Endothelial cell of umbilical vein (primary cell): ENCODE results near the gene ATP9B. TPM values are rescaled to one million over a fixed set of nuclear protein-coding genes. Genes with fewer than 3 reads are reported as not detected.

Experiments used
- BruUV-seq: library from RNA; stranded (reverse); fragments of 400-500 nt; replicated peaks from 2 replicates; lab custom pipeline; 2021; lab: Mats Ljungman, UMichigan
- CTCF ChIA-PET: fragments of 300-600, 350-600 bp; sonication (Branson Sonifier 250); formaldehyde crosslinking; loops from one replicate; lab custom pipeline; 2021; ENCODE audit warnings: antibody characterized with exemption, inconsistent platforms; lab: Charles Lee
- POLR2A ChIA-PET: fragments of 300-600, 350-600 bp; sonication (Branson Sonifier 250); formaldehyde crosslinking; loops from one replicate; lab custom pipeline; 2021; ENCODE audit warnings: antibody characterized with exemption, inconsistent platforms; lab: Charles Lee
- DNase-seq: peaks from one replicate; pipeline ENCODE4 v3.0.0-alpha.2; 2011; ENCODE audit warnings: low read depth, low spot score
- FAIRE-seq: peaks from 2 replicates; lab custom pipeline; 2011; peaks lifted over from hg19 to GRCh38; lab: Jason Lieb, UNC
- H2AFZ ChIP-seq: 2 replicates; pipeline ENCODE4 v1.6.0; 2012; ENCODE audit warnings: low read depth, low read length, control low read depth, inconsistent platforms
- H3K27ac ChIP-seq: 2 replicates; pipeline ENCODE4 v1.5.1; 2011; ENCODE audit warnings: low read depth, mild to moderate bottlenecking, control low read depth, low read length, moderate library complexity; ENCODE audit not compliant: insufficient read depth
- H3K27me3 ChIP-seq, 2 experiments: 2 replicates each; pipeline versions ENCODE4 v1.6.0 to v1.6.1; 2011; ENCODE audit warnings: low read length in 2 of 2, mixed read lengths in 1 of 2; ENCODE audit not compliant: control insufficient read depth in 2 of 2, insufficient read depth in 2 of 2
- H3K36me3 ChIP-seq, 2 experiments: 2 replicates in 1 of 2; 3 replicates in 1 of 2; pipeline ENCODE4 v1.5.1; 2011; ENCODE audit warnings: low read length in 2 of 2, mild to moderate bottlenecking in 1 of 2, moderate library complexity in 1 of 2; ENCODE audit not compliant: control insufficient read depth in 2 of 2, insufficient read depth in 2 of 2; ENCODE audit errors: extremely low read depth in 1 of 2
- H3K4me1 ChIP-seq: 3 replicates; pipeline ENCODE4 v1.5.1; 2011; ENCODE audit warnings: mild to moderate bottlenecking, low read length; ENCODE audit not compliant: control insufficient read depth, insufficient read depth; ENCODE audit errors: extremely low read depth
- H3K4me2 ChIP-seq: 2 replicates; pipeline ENCODE4 v1.6.1; 2011; ENCODE audit warnings: low read length, control low read depth, mixed read lengths; ENCODE audit not compliant: insufficient read depth
- H3K4me3 ChIP-seq, 3 experiments: fragments of 200-600 bp in 1 of 3; sonication (generic), shearing (Covaris generic) in 1 of 3; replicated peaks in 1 of 3; 2 replicates each; pipeline ENCODE4 v1.5.1; 2011 to 2016; ENCODE audit warnings: control low read depth in 3 of 3, low read length in 3 of 3, mild to moderate bottlenecking in 2 of 3, inconsistent platforms in 1 of 3, low read depth in 1 of 3, moderate library complexity in 1 of 3; ENCODE audit not compliant: insufficient read depth in 1 of 3
- H3K79me2 ChIP-seq: 2 replicates; pipeline ENCODE4 v1.6.0; 2012; ENCODE audit warnings: low read length, inconsistent platforms; ENCODE audit not compliant: control insufficient read depth, insufficient read depth
- H3K9ac ChIP-seq: replicated peaks from 2 replicates; pipeline ENCODE3; 2011; ENCODE audit warnings: low read length, control low read depth; ENCODE audit not compliant: insufficient read depth; ENCODE audit errors: extremely low read depth
- H3K9me1 ChIP-seq: replicated peaks from 3 replicates; pipeline ENCODE4 v1.6.0; 2011; ENCODE audit warnings: mild to moderate bottlenecking, low read length; ENCODE audit not compliant: control insufficient read depth, insufficient read depth; ENCODE audit errors: extremely low read depth
- H3K9me3 ChIP-seq: replicated peaks from 2 replicates; pipeline ENCODE4 v1.5.1; 2012; ENCODE audit warnings: low read length, inconsistent platforms; ENCODE audit not compliant: control insufficient read depth, insufficient read depth
- H4K20me1 ChIP-seq: replicated peaks from 2 replicates; pipeline ENCODE3; 2011; ENCODE audit warnings: mild to moderate bottlenecking, low read length; ENCODE audit not compliant: control insufficient read depth, insufficient read depth; ENCODE audit errors: extremely low read depth
- CTCF ChIP-seq, 2 donors: IDR thresholded peaks; 1 replicate in 1 of 2; 2 replicates in 1 of 2; pipeline ENCODE4 v1.5.1; 2011; ENCODE audit warnings: low read length in 2 of 2, mild to moderate bottlenecking in 2 of 2, moderate library complexity in 2 of 2, control low read depth in 1 of 2, inconsistent platforms in 1 of 2, low read depth in 1 of 2; ENCODE audit not compliant: insufficient read depth in 1 of 2; ENCODE audit errors: extremely low read depth in 1 of 2
- EZH2 ChIP-seq: IDR thresholded peaks from 2 replicates; pipeline ENCODE4 v1.6.1; 2012; ENCODE audit warnings: borderline replicate concordance, low read depth, mild to moderate bottlenecking, moderate library complexity, low read length, inconsistent platforms; ENCODE audit not compliant: severe bottlenecking
- FOS ChIP-seq: IDR thresholded peaks from 2 replicates; pipeline ENCODE4 v1.6.1; 2011; ENCODE audit warnings: mild to moderate bottlenecking, low read length, moderate library complexity, borderline replicate concordance; ENCODE audit not compliant: insufficient read depth
- GATA2 ChIP-seq: IDR thresholded peaks from 2 replicates; pipeline ENCODE4 v1.7.0; 2011; ENCODE audit warnings: low read depth, mild to moderate bottlenecking, moderate library complexity, mixed read lengths, low read length; ENCODE audit not compliant: insufficient read length, insufficient read depth
- JUN ChIP-seq: IDR thresholded peaks from 2 replicates; pipeline ENCODE4 v1.6.1; 2011; ENCODE audit warnings: borderline replicate concordance, low read depth; ENCODE audit not compliant: insufficient read length, insufficient read depth
- MAX ChIP-seq: IDR thresholded peaks from 2 replicates; pipeline ENCODE4 v1.6.1; 2011; ENCODE audit not compliant: insufficient read depth, insufficient read length
- MYC ChIP-seq: IDR thresholded peaks from one replicate; pipeline ENCODE4 v1.6.1; 2011; ENCODE audit warnings: mild to moderate bottlenecking, low read depth, low read length
- POLR2A ChIP-seq: IDR thresholded peaks from 2 replicates; pipeline ENCODE4 v1.6.1; 2012; ENCODE audit warnings: low read depth, mild to moderate bottlenecking, control low read depth, low read length
- POLR2AphosphoS5 ChIP-seq: IDR thresholded peaks from 2 replicates; pipeline ENCODE4 v1.6.1; 2012; ENCODE audit warnings: low read depth, mild to moderate bottlenecking, control low read depth, low read length, moderate library complexity; ENCODE audit not compliant: insufficient read depth
- dilution Hi-C: fragments of 300-500 bp; cut with MboI; formaldehyde crosslinking; loops from one replicate; pipeline ENCODE4 v1.15.0; 2019; ENCODE audit warnings: low sequenced_read_pairs; ENCODE audit not compliant: extremely low pct_ligation_motif_present
- intact Hi-C: fragments of 100-400 bp; cut with micrococcal nuclease; formaldehyde crosslinking; loops from one replicate; pipeline ENCODE4 v1.10.0; 2022
- polyA plus RNA-seq, 4 experiments: library from polyadenylated mRNA; depleted of rRNA in 3 of 4; stranded (reverse) in 3 of 4; unstranded in 1 of 4; fragments of >200 nt; gene quantifications; 2 replicates each; pipeline versions ENCODE4 v1.2.1 to v1.2.3, GENCODE V29; 2011 to 2012; ENCODE audit warnings: missing spikeins in 1 of 4
- total RNA-seq: library from RNA; stranded (reverse); gene quantifications from 2 replicates; pipeline ENCODE4 v1.2.3, GENCODE V29; 2021

The ATP9B gene
- total and polyA plus RNA-seq, 2 donors (not counting 3 experiments of a cell fraction or from before 2014, with no cell fraction given), result 14.6 to 18.2 TPM

GRCh38 chr18:79182047-79182713 is 113.0 kb downstream of the ATP9B start:
- dilution Hi-C loops (no loop called here), intact Hi-C loops (no loop called here)
- Histone ChIP-seq H3K9me1 (no peaks in the 10 kb centered on the region), H3K9ac (no peak overlapping the region), H3K4me3 (no peak overlapping the region), H2AFZ (no peak overlapping the region), H3K27me3 (no peaks in the 10 kb centered on the region), H3K27ac (no peak overlapping the region), H4K20me1 (no peaks in the 10 kb centered on the region), H3K36me3 (no peaks in the 10 kb centered on the region), H3K9me3 (no peaks in the 10 kb centered on the region), H3K4me1 (no peaks in the 10 kb centered on the region), H3K79me2 (no peaks in the 10 kb centered on the region), H3K4me2 (no peak overlapping the region)
- POLR2A ChIA-PET, result no interaction called here
- FAIRE-seq, result no peak
- no peak for DNase-seq
- BruUV-seq, result no TSS peak
- CTCF ChIA-PET, result no interaction called here
- no peak for TF ChIP-seq FOS
- TF ChIP-seq GATA2, result no peak
- no peak for TF ChIP-seq POLR2A
- no peak for TF ChIP-seq POLR2AphosphoS5
- TF ChIP-seq JUN, result no peak
- TF ChIP-seq MYC, result no peak
- TF ChIP-seq MAX, result no peak

- ChIA-PET POLR2A (no interaction called here), CTCF (interaction anchor here (0.6 to 0.8 kb wide), 2 partner anchors 93 to 116 kb away, joined by 3 read pairs; no protein-coding TSS in a partner anchor)
- no peaks in the 10 kb centered on the region for H3K36me3 ChIP-seq
- no peaks in the 10 kb centered on the region for H3K9me3 ChIP-seq
- no peaks in the 10 kb centered on the region for H3K27me3 ChIP-seq
- BruUV-seq, result no TSS peak
- no peak overlapping the region for H3K4me2 ChIP-seq
- DNase-seq (no peak), FAIRE-seq (no peak)
- no peaks in the 10 kb centered on the region for H3K9me1 ChIP-seq
- no peak overlapping the region for H3K4me3 ChIP-seq
- peaks cover 10% of the 10 kb centered on the region for H3K4me1 ChIP-seq
- TF ChIP-seq JUN, result no peak
- no peak for TF ChIP-seq FOS
- no peak for TF ChIP-seq POLR2A
- TF ChIP-seq EZH2, result no peak
- no peak for TF ChIP-seq GATA2
- TF ChIP-seq MAX, result no peak
- no peak for TF ChIP-seq CTCF (IDR thresholded peaks at IDR 0.05; ENCODE audit: extremely low read depth in 1 of 2, insufficient read depth in 1 of 2, low read depth in 1 of 2, low read length in 2 of 2)
- TF ChIP-seq POLR2AphosphoS5, result no peak
- TF ChIP-seq MYC, result no peak
- dilution Hi-C loops (no loop called here), intact Hi-C loops (no loop called here)
- no peaks in the 10 kb centered on the region for H4K20me1 ChIP-seq
- no peaks in the 10 kb centered on the region for H3K79me2 ChIP-seq
- H3K9ac ChIP-seq, result no peak overlapping the region
- H2AFZ ChIP-seq, result no peak overlapping the region
- no peak overlapping the region for H3K27ac ChIP-seq
Observed at GRCh38 chr18:79185648-79186047, 116.5 kb downstream of the ATP9B start.
